GM23338 (cell line): ENCODE measurements around the gene ARHGEF19. TPM values are rescaled to one million over a fixed set of nuclear protein-coding genes. Genes with fewer than 3 reads are reported as not detected.

Experiments used
- ATAC-seq: fragments of 200-7000 bp; cut with Tn5 transposase; 3 replicates; pipeline ENCODE4 v1.9.1; 2020
- DNase-seq: peaks from one replicate; pipeline ENCODE4 v3.0.0-alpha.2; 2015; ENCODE audit warnings: low spot score
- H2AFZ ChIP-seq: fragments of 200-600 bp; sonication (generic); 2 replicates; pipeline ENCODE4 v1.8.0; 2016; ENCODE audit warnings: antibody characterized with exemption, mild to moderate bottlenecking, moderate library complexity
- H3F3A ChIP-seq: fragments of 200-600 bp; sonication (generic); replicated peaks from 2 replicates; pipeline ENCODE4 v1.8.0; 2017; ENCODE audit warnings: antibody characterized with exemption, mixed run types, low read depth
- H3K27ac ChIP-seq: fragments of 200-600 bp; sonication (generic); 2 replicates; pipeline ENCODE4 v1.6.1; 2016; ENCODE audit warnings: low read depth
- H3K27me3 ChIP-seq: fragments of 200-600 bp; sonication (generic); 2 replicates; pipeline ENCODE4 v1.8.0; 2016; ENCODE audit warnings: mild to moderate bottlenecking, mixed run types, moderate library complexity; ENCODE audit not compliant: insufficient read depth
- H3K36me3 ChIP-seq: fragments of 200-600 bp; sonication (generic); 2 replicates; pipeline ENCODE4 v1.8.0; 2016; ENCODE audit warnings: mild to moderate bottlenecking; ENCODE audit not compliant: insufficient read depth
- H3K4me1 ChIP-seq: fragments of 200-600 bp; sonication (generic); 2 replicates; pipeline ENCODE4 v1.8.0; 2016; ENCODE audit warnings: mild to moderate bottlenecking, moderate library complexity; ENCODE audit not compliant: insufficient read depth
- H3K4me2 ChIP-seq: fragments of 200-600 bp; sonication (generic); 2 replicates; pipeline ENCODE4 v1.7.1; 2017; ENCODE audit warnings: mixed run types
- H3K4me3 ChIP-seq: fragments of 200-600 bp; sonication (generic); 2 replicates; pipeline ENCODE4 v1.6.1; 2016; ENCODE audit warnings: mixed run types
- H3K79me2 ChIP-seq: fragments of 200-600 bp; sonication (generic); replicated peaks from 2 replicates; pipeline ENCODE4 v1.8.0; 2017; ENCODE audit warnings: mild to moderate bottlenecking; ENCODE audit not compliant: insufficient read depth
- H3K9me2 ChIP-seq: fragments of 200-600 bp; sonication (generic); 2 replicates; pipeline ENCODE4 v1.8.0; 2017; ENCODE audit not compliant: insufficient read depth
- H4K20me1 ChIP-seq: fragments of 200-600 bp; sonication (generic); replicated peaks from 2 replicates; pipeline ENCODE4 v1.8.0; 2017; ENCODE audit warnings: mild to moderate bottlenecking; ENCODE audit not compliant: insufficient read depth
- H3K27ac Mint-ChIP-seq: 2 replicates; pipeline ENCODE4 v1.8.0; 2020; ENCODE audit warnings: inconsistent platforms, mild to moderate bottlenecking, moderate library complexity, mixed read lengths
- H3K27me3 Mint-ChIP-seq: 3 replicates; pipeline ENCODE4 v1.8.0; 2022; ENCODE audit warnings: low read depth, mild to moderate bottlenecking, moderate library complexity, mixed read lengths, inconsistent platforms; ENCODE audit not compliant: insufficient read depth, poor library complexity
- H3K36me3 Mint-ChIP-seq: 3 replicates; pipeline ENCODE4 v1.8.0; 2021; ENCODE audit warnings: low read depth, mild to moderate bottlenecking, inconsistent platforms, moderate library complexity, mixed read lengths
- H3K4me1 Mint-ChIP-seq: 3 replicates; pipeline ENCODE4 v1.8.0; 2020; ENCODE audit warnings: mild to moderate bottlenecking, inconsistent platforms, mixed read lengths
- H3K4me3 Mint-ChIP-seq: 3 replicates; pipeline ENCODE4 v1.8.0; 2021; ENCODE audit warnings: moderate library complexity, mild to moderate bottlenecking, inconsistent platforms, mixed read lengths
- H3K9me3 Mint-ChIP-seq: 3 replicates; pipeline ENCODE4 v1.8.0; 2020; ENCODE audit warnings: moderate library complexity, mild to moderate bottlenecking, inconsistent platforms, mixed read lengths
- ZNF114 ChIP-seq: fragments of 250-450 bp; sonication (Bioruptor Pico); IDR thresholded peaks from 2 replicates; pipeline ENCODE4 v1.5.0; 2020; ENCODE audit warnings: mild to moderate bottlenecking, moderate library complexity
- ZNF462 ChIP-seq: fragments of 250-450 bp; sonication (Bioruptor Pico); IDR thresholded peaks from 2 replicates; pipeline ENCODE4 v1.5.0; 2020; ENCODE audit warnings: mild to moderate bottlenecking, moderate library complexity
- polyA plus RNA-seq: library from polyadenylated mRNA; unstranded; fragments of >200 nt; fragmentation: Nextera tagmentation; extraction: Ambion mirVana; gene quantifications from 2 replicates; pipeline ENCODE4 v1.2.1, GENCODE V29; 2016
- total RNA-seq: library from RNA; depleted of rRNA; stranded (reverse); fragments of >200 nt; shearing (Covaris generic); gene quantifications from 2 replicates; pipeline ENCODE4 v1.2.3, GENCODE V29; 2014
- TF ChIP-seq, protein P1 (sequence below): IDR thresholded peaks from one replicate; pipeline ENCODE4 v1.6.1; 2018; ENCODE audit warnings: antibody characterized with exemption; ENCODE audit not compliant: unreplicated experiment

ARHGEF19 gene
- total and polyA plus RNA-seq, 2 experiments from 2014 or later: 19.5 to 46.4 TPM

- TF ChIP-seq, protein P1, sequence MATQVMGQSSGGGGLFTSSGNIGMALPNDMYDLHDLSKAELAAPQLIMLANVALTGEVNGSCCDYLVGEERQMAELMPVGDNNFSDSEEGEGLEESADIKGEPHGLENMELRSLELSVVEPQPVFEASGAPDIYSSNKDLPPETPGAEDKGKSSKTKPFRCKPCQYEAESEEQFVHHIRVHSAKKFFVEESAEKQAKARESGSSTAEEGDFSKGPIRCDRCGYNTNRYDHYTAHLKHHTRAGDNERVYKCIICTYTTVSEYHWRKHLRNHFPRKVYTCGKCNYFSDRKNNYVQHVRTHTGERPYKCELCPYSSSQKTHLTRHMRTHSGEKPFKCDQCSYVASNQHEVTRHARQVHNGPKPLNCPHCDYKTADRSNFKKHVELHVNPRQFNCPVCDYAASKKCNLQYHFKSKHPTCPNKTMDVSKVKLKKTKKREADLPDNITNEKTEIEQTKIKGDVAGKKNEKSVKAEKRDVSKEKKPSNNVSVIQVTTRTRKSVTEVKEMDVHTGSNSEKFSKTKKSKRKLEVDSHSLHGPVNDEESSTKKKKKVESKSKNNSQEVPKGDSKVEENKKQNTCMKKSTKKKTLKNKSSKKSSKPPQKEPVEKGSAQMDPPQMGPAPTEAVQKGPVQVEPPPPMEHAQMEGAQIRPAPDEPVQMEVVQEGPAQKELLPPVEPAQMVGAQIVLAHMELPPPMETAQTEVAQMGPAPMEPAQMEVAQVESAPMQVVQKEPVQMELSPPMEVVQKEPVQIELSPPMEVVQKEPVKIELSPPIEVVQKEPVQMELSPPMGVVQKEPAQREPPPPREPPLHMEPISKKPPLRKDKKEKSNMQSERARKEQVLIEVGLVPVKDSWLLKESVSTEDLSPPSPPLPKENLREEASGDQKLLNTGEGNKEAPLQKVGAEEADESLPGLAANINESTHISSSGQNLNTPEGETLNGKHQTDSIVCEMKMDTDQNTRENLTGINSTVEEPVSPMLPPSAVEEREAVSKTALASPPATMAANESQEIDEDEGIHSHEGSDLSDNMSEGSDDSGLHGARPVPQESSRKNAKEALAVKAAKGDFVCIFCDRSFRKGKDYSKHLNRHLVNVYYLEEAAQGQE: no peak
Measured at GRCh38 chr1:16203550-16203949, 8.9 kb downstream of the ARHGEF19 start (continued).

- Mint-ChIP-seq H3K36me3 (peaks cover 52% of the 10 kb centered on the region), H3K27me3 (peaks cover 13% of the 10 kb centered on the region), H3K4me3 (no peak overlapping the region), H3K4me1 (peaks cover 7% of the 10 kb centered on the region), H3K27ac (no peak overlapping the region), H3K9me3 (no peaks in the 10 kb centered on the region)
- no peak for TF ChIP-seq ZNF114
- no peak for TF ChIP-seq ZNF462 (CRISPR knock-in tag)
- H3K27ac ChIP-seq: no peak overlapping the region
- H3K27me3 ChIP-seq: no peaks in the 10 kb centered on the region
- peaks cover 10% of the 10 kb centered on the region; the same call in 1 of the 2 replicates for H3K36me3 ChIP-seq
- ATAC-seq: no peak
- H3F3A ChIP-seq: no peaks in the 10 kb centered on the region
- DNase-seq: no peak
- no peaks in the 10 kb centered on the region; the same call in 1 of the 2 replicates for H3K4me1 ChIP-seq
- H3K9me2 ChIP-seq: no peaks in the 10 kb centered on the region
- H4K20me1 ChIP-seq: no peaks in the 10 kb centered on the region; the same call in 1 of the 2 replicates
- no peaks in the 10 kb centered on the region for H3K79me2 ChIP-seq
- no peak overlapping the region for H3K4me2 ChIP-seq
- no peak overlapping the region for H2AFZ ChIP-seq
- H3K4me3 ChIP-seq: no peak overlapping the region
Measured at GRCh38 chr1:16202281-16203210, 9.9 kb downstream of the ARHGEF19 start.
